HL-60 (cell line): ENCODE measurements around the gene FABP6.

Experiments used
- DNase-seq, 2 experiments: peaks; one replicate each; pipeline ENCODE4 v3.0.0-alpha.2; 2010 to 2020; ENCODE audit warnings: low read depth in 1 of 2, low spot score in 1 of 2
- H3K27ac ChIP-seq: fragments of 250-450 bp; sonication (Bioruptor Pico); replicated peaks from 2 replicates; pipeline ENCODE4 v1.5.1; 2020; ENCODE audit warnings: mild to moderate bottlenecking, moderate library complexity
- H3K27me3 ChIP-seq: fragments of 250-450 bp; sonication (Bioruptor Pico); 2 replicates; pipeline ENCODE4 v1.5.1; 2021; ENCODE audit warnings: mild to moderate bottlenecking, moderate library complexity; ENCODE audit not compliant: insufficient read depth, poor library complexity, severe bottlenecking
- H3K4me3 ChIP-seq: replicated peaks from 2 replicates; pipeline ENCODE4 v1.5.1; 2011; ENCODE audit warnings: mild to moderate bottlenecking, control low read depth, low read length; ENCODE audit not compliant: insufficient read depth
- GABPA ChIP-seq: IDR thresholded peaks from 2 replicates; pipeline ENCODE4 v1.6.1; 2012; ENCODE audit warnings: low read depth
- POLR2AphosphoS5 ChIP-seq: IDR thresholded peaks from 2 replicates; pipeline ENCODE4 v1.6.1; 2012; ENCODE audit warnings: low read depth
- SPI1 ChIP-seq: IDR thresholded peaks from 2 replicates; pipeline ENCODE4 v1.6.1; 2012; ENCODE audit warnings: low read depth, mild to moderate bottlenecking, borderline replicate concordance
- TF ChIP-seq, protein P1 (sequence below): IDR thresholded peaks from 2 replicates; pipeline ENCODE4 v1.6.1; 2012; ENCODE audit warnings: low read depth; ENCODE audit not compliant: insufficient replicate concordance
- TF ChIP-seq, protein P2 (sequence below): IDR thresholded peaks from one replicate; pipeline ENCODE4 v1.5.1; 2011; ENCODE audit warnings: low read length, control low read depth, inconsistent platforms; ENCODE audit not compliant: insufficient read depth

The FABP6 gene

DNA sequence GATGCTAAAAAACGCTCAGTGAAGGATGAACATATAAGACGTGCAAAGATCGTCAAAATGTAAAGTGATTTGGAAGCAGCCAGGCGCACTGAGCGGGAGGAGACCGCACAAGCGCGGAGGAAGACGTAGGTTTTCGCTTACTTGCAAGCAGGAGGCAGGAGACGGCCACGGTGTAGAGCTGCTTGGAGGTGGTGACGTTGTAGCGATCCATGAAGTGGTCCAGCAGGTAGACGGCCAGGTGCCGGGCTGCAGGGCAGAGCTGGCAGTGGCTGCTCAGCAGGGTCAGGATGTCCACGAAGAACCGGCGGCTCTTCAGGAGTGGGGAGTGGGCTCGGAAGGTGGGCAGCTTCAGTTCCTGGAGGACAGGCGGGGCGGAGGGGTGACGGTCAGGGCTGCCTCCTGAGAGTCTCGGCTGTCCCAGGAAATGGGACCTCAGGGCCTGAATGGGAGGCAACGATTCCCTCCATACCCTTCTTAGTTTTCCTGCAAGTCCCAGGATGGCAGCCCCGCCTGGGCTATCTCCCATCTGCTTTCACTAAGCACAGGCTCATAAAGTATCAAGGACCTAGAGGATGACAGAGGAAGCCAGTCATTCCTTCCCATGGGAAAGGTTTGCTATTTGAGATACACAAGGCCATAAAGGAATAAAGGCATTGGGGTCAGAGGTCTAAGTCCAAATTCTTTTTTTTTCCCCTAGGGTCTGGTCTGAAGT lies 51.2 kb downstream of the FABP6 start:
- no peak overlapping the region for H3K4me3 ChIP-seq
- TF ChIP-seq, protein P1, sequence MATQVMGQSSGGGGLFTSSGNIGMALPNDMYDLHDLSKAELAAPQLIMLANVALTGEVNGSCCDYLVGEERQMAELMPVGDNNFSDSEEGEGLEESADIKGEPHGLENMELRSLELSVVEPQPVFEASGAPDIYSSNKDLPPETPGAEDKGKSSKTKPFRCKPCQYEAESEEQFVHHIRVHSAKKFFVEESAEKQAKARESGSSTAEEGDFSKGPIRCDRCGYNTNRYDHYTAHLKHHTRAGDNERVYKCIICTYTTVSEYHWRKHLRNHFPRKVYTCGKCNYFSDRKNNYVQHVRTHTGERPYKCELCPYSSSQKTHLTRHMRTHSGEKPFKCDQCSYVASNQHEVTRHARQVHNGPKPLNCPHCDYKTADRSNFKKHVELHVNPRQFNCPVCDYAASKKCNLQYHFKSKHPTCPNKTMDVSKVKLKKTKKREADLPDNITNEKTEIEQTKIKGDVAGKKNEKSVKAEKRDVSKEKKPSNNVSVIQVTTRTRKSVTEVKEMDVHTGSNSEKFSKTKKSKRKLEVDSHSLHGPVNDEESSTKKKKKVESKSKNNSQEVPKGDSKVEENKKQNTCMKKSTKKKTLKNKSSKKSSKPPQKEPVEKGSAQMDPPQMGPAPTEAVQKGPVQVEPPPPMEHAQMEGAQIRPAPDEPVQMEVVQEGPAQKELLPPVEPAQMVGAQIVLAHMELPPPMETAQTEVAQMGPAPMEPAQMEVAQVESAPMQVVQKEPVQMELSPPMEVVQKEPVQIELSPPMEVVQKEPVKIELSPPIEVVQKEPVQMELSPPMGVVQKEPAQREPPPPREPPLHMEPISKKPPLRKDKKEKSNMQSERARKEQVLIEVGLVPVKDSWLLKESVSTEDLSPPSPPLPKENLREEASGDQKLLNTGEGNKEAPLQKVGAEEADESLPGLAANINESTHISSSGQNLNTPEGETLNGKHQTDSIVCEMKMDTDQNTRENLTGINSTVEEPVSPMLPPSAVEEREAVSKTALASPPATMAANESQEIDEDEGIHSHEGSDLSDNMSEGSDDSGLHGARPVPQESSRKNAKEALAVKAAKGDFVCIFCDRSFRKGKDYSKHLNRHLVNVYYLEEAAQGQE, result no peak
- TF ChIP-seq POLR2AphosphoS5, result no peak
- TF ChIP-seq SPI1, result no peak
- TF ChIP-seq GABPA, result no peak
- TF ChIP-seq, protein P2, sequence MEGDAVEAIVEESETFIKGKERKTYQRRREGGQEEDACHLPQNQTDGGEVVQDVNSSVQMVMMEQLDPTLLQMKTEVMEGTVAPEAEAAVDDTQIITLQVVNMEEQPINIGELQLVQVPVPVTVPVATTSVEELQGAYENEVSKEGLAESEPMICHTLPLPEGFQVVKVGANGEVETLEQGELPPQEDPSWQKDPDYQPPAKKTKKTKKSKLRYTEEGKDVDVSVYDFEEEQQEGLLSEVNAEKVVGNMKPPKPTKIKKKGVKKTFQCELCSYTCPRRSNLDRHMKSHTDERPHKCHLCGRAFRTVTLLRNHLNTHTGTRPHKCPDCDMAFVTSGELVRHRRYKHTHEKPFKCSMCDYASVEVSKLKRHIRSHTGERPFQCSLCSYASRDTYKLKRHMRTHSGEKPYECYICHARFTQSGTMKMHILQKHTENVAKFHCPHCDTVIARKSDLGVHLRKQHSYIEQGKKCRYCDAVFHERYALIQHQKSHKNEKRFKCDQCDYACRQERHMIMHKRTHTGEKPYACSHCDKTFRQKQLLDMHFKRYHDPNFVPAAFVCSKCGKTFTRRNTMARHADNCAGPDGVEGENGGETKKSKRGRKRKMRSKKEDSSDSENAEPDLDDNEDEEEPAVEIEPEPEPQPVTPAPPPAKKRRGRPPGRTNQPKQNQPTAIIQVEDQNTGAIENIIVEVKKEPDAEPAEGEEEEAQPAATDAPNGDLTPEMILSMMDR, result no peak
- DNase-seq, result no peak
- H3K27me3 ChIP-seq, result peaks cover 2% of the 10 kb centered on the region
- H3K27ac ChIP-seq, result no peak overlapping the region

DNA sequence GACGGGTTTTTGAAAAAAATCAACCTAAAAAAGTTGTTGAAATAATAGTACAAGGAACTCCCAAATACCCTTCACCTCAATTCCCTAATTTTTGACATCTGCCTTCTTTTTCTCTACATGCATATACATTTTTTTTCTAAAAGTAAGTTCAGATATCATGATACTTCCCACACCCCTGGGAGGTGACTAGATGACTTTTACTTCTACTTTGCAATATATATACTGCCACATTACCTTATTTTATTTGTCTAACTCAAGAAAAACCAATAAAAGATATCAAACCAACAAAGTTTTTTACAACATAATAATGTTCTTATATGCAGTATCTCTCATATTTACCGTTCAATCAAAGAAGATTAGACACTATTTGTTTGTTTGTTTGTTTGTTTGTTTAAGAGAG lies 52.0 kb downstream of the FABP6 start:
- no peak for DNase-seq
- TF ChIP-seq SPI1 (no peak), POLR2AphosphoS5 (no peak), GABPA (no peak)
- TF ChIP-seq, protein P1, result no peak
- TF ChIP-seq, protein P2, result no peak
- Histone ChIP-seq H3K27ac (no peak overlapping the region), H3K4me3 (no peak overlapping the region), H3K27me3 (peaks cover 2% of the 10 kb centered on the region)

DNA sequence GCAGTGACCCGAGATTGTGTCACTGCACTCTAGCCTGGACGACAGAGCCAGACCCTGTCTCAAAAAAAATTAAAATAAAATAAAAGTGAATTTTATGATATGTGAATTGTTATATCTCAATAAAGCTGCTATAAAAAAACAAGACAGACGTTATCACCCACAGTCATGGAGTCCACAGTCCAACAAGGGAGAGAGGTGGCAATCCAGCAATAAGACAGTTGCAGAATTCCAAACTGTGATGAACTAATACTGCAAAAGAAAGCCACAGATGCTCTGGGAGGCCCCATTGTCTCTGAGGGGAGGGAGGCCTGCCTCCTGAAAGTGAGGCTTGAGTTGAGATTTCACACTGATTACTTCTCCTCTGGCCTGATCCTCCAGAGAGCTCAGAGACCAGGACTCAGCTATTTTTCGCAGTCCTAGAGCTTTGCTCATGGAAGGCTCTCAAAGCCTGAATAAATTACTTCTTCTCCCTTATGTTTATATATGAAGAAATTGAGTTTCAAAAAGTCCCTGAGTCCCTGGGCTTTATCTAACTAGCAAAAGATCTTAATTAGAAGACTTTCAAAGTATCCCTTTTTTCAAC lies 55.1 kb downstream of the FABP6 start:
- Histone ChIP-seq H3K4me3 (no peak overlapping the region), H3K27me3 (no peaks in the 10 kb centered on the region), H3K27ac (no peak overlapping the region)
- DNase-seq, result no peak
- TF ChIP-seq, protein P1, result no peak
- TF ChIP-seq, protein P2, result no peak
- TF ChIP-seq GABPA, result no peak
